K562 (cell line): ENCODE results near the gene EPS8L1. TPM values are rescaled to one million over a fixed set of nuclear protein-coding genes. Genes with fewer than 3 reads are reported as not detected.

Experiments used
- CBX1 ChIP-seq: sonication (generic); IDR thresholded peaks from 2 replicates; pipeline ENCODE4 v1.6.1; 2016; ENCODE audit warnings: antibody characterized with exemption, low read depth, mild to moderate bottlenecking
- CBX3 ChIP-seq, 2 experiments: IDR thresholded peaks; 1 replicate in 1 of 2; 2 replicates in 1 of 2; pipeline ENCODE4 v1.6.1; 2012; ENCODE audit warnings: inconsistent platforms in 2 of 2, low read length in 2 of 2, borderline replicate concordance in 1 of 2, control low read depth in 1 of 2
- CEBPB ChIP-seq: fragments of 450-650 bp; IDR thresholded peaks from 2 replicates; pipeline ENCODE4 v1.6.1; 2016; ENCODE audit warnings: missing genetic modification characterization, missing compliant biosample characterization
- ETV5 ChIP-seq: sonication (generic); formaldehyde crosslinking; IDR thresholded peaks from 2 replicates; pipeline ENCODE4 v1.4.0; 2020; ENCODE audit warnings: low read depth, mild to moderate bottlenecking, missing genetic modification reagents
- ETV6 ChIP-seq, 3 experiments: fragments of 150-350 bp in 1 of 3; sonication (generic) in 1 of 3; formaldehyde crosslinking in 1 of 3; IDR thresholded peaks; 2 replicates each; pipeline versions ENCODE4 v1.6.1 to v1.8.0; 2014 to 2022; ENCODE audit warnings: borderline replicate concordance in 2 of 3, low read depth in 2 of 3, antibody characterized with exemption in 1 of 3, low read length in 1 of 3, mild to moderate bottlenecking in 1 of 3, missing genetic modification reagents in 1 of 3
- MCM7 ChIP-seq, 2 experiments: fragments of 450-650 bp; IDR thresholded peaks; 2 replicates each; pipeline ENCODE4 v1.6.1; 2016 to 2018
- PKNOX1 ChIP-seq: fragments of 450-650 bp; IDR thresholded peaks from 2 replicates; pipeline ENCODE4 v1.6.1; 2016
- POLR2AphosphoS5 ChIP-seq: IDR thresholded peaks from 2 replicates; pipeline ENCODE4 v1.6.1; 2011; ENCODE audit warnings: mild to moderate bottlenecking, low read depth, low read length, moderate library complexity; ENCODE audit not compliant: control insufficient read depth, insufficient read depth
- PPARD ChIP-seq: fragments of 250-450 bp; sonication (Bioruptor Pico); IDR thresholded peaks from 2 replicates; pipeline ENCODE4 v1.8.0; 2022; ENCODE audit warnings: inconsistent platforms, mild to moderate bottlenecking, moderate library complexity
- PTTG1 ChIP-seq: fragments of 450-650 bp; IDR thresholded peaks from 2 replicates; pipeline ENCODE4 v1.6.1; 2016; ENCODE audit warnings: low read depth, mild to moderate bottlenecking, missing genetic modification characterization, missing compliant biosample characterization
- PYGO2 ChIP-seq: fragments of 450-650 bp; IDR thresholded peaks from 2 replicates; pipeline ENCODE4 v1.6.1; 2016; ENCODE audit warnings: mild to moderate bottlenecking, missing genetic modification characterization, moderate library complexity, missing compliant biosample characterization
- SUPT5H ChIP-seq: fragments of 450-650 bp; IDR thresholded peaks from 2 replicates; pipeline ENCODE4 v1.6.1; 2016
- TBL1XR1 ChIP-seq, 2 experiments: IDR thresholded peaks; 2 replicates each; pipeline ENCODE4 v1.6.1; 2012; ENCODE audit warnings: improper control_type of control experiment in 2 of 2, low read length in 2 of 2, mild to moderate bottlenecking in 1 of 2
- TEAD1 ChIP-seq, 2 experiments: fragments of 450-650 bp in 1 of 2; sonication (generic) in 1 of 2; formaldehyde crosslinking; IDR thresholded peaks; 2 replicates each; pipeline versions ENCODE4 v1.4.0 to v1.8.0; 2020 to 2022; ENCODE audit warnings: mild to moderate bottlenecking in 2 of 2, missing genetic modification reagents in 1 of 2
- XRCC4 ChIP-seq: IDR thresholded peaks from one replicate; pipeline ENCODE4 v1.6.1; 2011; ENCODE audit not compliant: insufficient read depth, insufficient read length; ENCODE audit errors: extremely low read depth
- ZBTB17 ChIP-seq: fragments of 450-650 bp; formaldehyde crosslinking; IDR thresholded peaks from 2 replicates; pipeline ENCODE4 v1.4.0; 2020; ENCODE audit warnings: mild to moderate bottlenecking
- polyA plus RNA-seq, 8 experiments: library from polyadenylated mRNA; depleted of rRNA in 4 of 8; stranded (reverse) in 5 of 8; unstranded in 3 of 8; fragments of >200 nt; fragmentation: Nextera tagmentation in 2 of 8; fragmentation: Illumina TruSeq in 1 of 8; extraction: Ambion mirVana in 2 of 8; extraction: Trizol in 1 of 8; gene quantifications; 2 replicates each; pipeline versions ENCODE4 v1.2.1 to v1.2.3, GENCODE V29; 2011 to 2014; ENCODE audit warnings: inconsistent platforms in 1 of 8, missing spikeins in 1 of 8
- total RNA-seq, 7 experiments: library from RNA; depleted of rRNA in 6 of 7; stranded (reverse); fragments of >200 nt in 6 of 7; fragmentation: Illumina TruSeq in 2 of 7; extraction: Trizol in 2 of 7; gene quantifications; 2 replicates each; pipeline versions ENCODE4 v1.2.1 to v1.2.3, GENCODE V29; 2011 to 2021; ENCODE audit warnings: low replicate concordance in 1 of 7
- TF ChIP-seq, protein P1 (sequence below): fragments of 200-800 bp; sonication (Bioruptor generic); IDR thresholded peaks from 2 replicates; pipeline ENCODE4 v1.6.1; 2017; ENCODE audit warnings: missing genetic modification characterization, missing compliant biosample characterization
- TF ChIP-seq, protein P2 (sequence below): fragments of 450-650 bp; formaldehyde crosslinking; IDR thresholded peaks from 2 replicates; pipeline ENCODE4 v1.4.0; 2020; ENCODE audit warnings: mild to moderate bottlenecking, moderate library complexity
- TF ChIP-seq, protein P3 (sequence below): fragments of 250-450 bp; sonication (Bioruptor Pico); IDR thresholded peaks from 2 replicates; pipeline ENCODE4 v1.6.1; 2021; ENCODE audit warnings: mild to moderate bottlenecking

EPS8L1 gene
- total and polyA plus RNA-seq, 9 of the 15 experiments (the other 6 are each of a cell fraction or from before 2014, with no cell fraction given) = 0.35 to 22.1 (median 11.9) TPM

GRCh38 chr19:55027472-55028337, 48.0 kb upstream of the EPS8L1 start (continued):
- TF ChIP-seq, protein P1, sequence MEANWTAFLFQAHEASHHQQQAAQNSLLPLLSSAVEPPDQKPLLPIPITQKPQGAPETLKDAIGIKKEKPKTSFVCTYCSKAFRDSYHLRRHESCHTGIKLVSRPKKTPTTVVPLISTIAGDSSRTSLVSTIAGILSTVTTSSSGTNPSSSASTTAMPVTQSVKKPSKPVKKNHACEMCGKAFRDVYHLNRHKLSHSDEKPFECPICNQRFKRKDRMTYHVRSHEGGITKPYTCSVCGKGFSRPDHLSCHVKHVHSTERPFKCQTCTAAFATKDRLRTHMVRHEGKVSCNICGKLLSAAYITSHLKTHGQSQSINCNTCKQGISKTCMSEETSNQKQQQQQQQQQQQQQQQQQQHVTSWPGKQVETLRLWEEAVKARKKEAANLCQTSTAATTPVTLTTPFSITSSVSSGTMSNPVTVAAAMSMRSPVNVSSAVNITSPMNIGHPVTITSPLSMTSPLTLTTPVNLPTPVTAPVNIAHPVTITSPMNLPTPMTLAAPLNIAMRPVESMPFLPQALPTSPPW (CRISPR knock-in tag) = peak; percentile 84
- TF ChIP-seq PPARD = no peak
- TF ChIP-seq CBX3 (IDR thresholded peaks at IDR 0.05; ENCODE audit: borderline replicate concordance in 1 of 2, low read length in 2 of 2) = no peak
- TF ChIP-seq, protein P2, sequence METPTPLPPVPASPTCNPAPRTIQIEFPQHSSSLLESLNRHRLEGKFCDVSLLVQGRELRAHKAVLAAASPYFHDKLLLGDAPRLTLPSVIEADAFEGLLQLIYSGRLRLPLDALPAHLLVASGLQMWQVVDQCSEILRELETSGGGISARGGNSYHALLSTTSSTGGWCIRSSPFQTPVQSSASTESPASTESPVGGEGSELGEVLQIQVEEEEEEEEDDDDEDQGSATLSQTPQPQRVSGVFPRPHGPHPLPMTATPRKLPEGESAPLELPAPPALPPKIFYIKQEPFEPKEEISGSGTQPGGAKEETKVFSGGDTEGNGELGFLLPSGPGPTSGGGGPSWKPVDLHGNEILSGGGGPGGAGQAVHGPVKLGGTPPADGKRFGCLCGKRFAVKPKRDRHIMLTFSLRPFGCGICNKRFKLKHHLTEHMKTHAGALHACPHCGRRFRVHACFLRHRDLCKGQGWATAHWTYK = 0 out of 2 replicates have a peak, but pooled peaks have one; percentile 11
- TF ChIP-seq ETV6 (IDR thresholded peaks at IDR 0.05; ENCODE audit: borderline replicate concordance in 1 of 2, low read depth in 2 of 2, low read length in 1 of 2) = peak; percentile 92 to 98
- TF ChIP-seq ETV6 (CRISPR knock-in tag; IDR thresholded peaks at IDR 0.05; ENCODE audit: borderline replicate concordance) = peak; percentile 92
- TF ChIP-seq CEBPB (tag) = peak; percentile 84
- peak; percentile 22; the same call in 1 of the 2 replicates for TF ChIP-seq ETV5 (CRISPR knock-in tag)
- no peak for TF ChIP-seq PTTG1 (tag)
- TF ChIP-seq ZBTB17 (CRISPR knock-in tag) = peak; percentile 32; the same call in 1 of the 2 replicates
- 0 out of 4 replicates have a peak, but pooled peaks of 1 of the 2 experiments have one; percentile 8 for TF ChIP-seq TBL1XR1 (IDR thresholded peaks at IDR 0.05; ENCODE audit: low read length in 2 of 2)
- no peak for TF ChIP-seq CBX1
- TF ChIP-seq, protein P3, sequence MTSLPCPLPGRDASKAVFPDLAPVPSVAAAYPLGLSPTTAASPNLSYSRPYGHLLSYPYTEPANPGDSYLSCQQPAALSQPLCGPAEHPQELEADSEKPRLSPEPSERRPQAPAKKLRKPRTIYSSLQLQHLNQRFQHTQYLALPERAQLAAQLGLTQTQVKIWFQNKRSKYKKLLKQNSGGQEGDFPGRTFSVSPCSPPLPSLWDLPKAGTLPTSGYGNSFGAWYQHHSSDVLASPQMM (CRISPR knock-in tag) = no peak
- TF ChIP-seq PKNOX1 = no peak
- TF ChIP-seq TEAD1 (CRISPR knock-in tag; IDR thresholded peaks at IDR 0.05) = peak in 1 of 2 experiments; percentile 52; a peak in 1 of 4 replicates
- TF ChIP-seq PYGO2 = no peak
- no peak for TF ChIP-seq XRCC4
- TF ChIP-seq POLR2AphosphoS5 = peak; percentile 13; the same call in 1 of the 2 replicates
- TF ChIP-seq SUPT5H = peak; percentile 88
- no peak for TF ChIP-seq MCM7 (IDR thresholded peaks at IDR 0.05)
